GM19193 (cell line): ENCODE measurements around the gene GPR42.

Source experiments
- POLR2A ChIP-seq: IDR thresholded peaks from 4 replicates; pipeline ENCODE4 v1.6.1; 2011; ENCODE audit not compliant: insufficient read depth, insufficient read length; ENCODE audit errors: extremely low read depth

GPR42 gene

DNA sequence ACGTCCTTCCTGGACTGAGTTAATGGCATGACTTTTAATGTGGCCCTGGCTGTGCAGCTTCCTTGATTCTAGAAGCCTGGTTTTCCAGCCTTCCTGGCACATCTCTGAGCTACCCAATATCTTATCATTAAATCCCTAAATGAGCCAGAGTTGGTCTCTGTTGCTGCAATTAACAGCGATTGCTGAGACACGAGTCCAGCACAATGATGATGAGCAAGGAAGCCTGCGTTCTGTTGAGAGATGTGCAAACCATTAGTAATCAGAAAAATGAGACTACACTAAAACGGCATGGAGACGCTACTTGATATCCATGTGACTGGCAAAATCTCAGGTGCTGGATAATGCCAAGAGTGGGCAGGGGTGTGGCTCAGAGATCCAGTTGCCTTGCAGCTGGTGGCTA, 26.2 kb downstream of the GPR42 start:
- TF ChIP-seq POLR2A: no peak

DNA sequence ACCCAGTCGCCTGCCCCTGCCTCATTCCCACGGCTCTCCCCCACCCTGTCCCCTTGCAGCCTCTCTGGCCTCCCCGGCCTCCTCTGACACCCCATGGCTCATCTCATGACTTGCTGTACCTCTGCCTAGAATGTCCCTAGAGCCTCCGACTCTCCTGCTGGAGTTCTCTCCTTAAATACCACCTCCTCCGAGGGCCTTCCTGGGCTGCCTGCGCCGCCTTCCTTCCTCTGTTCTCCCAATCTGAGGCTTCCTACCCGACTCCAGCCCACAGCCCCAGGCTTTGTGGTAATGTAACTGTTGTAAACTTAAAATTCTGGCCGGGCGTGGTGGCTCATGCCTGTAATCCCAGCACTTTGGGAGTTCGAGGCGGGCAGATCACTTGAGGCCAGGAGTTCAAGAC, 27.7 kb downstream of the GPR42 start:
- TF ChIP-seq POLR2A: no peak

DNA sequence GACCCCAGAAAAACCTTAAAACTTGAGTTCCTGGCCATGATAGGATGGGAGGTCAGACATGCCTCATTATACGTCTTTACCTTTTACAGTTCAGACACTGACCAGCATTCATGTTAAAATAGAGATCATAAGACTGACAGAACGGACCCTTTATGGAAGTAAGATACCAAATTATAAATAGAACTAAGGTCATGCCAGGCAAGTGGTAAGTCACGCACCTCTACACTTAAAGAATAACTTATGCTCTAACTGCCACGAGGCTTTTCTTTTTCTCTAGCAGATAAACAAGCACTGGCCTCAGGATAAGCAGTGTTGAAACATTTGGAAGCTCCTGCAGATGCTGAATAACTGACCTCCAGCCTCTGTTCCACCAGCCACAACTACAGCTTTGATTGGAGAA, 28.4 kb downstream of the GPR42 start:
- TF ChIP-seq POLR2A: no peak

DNA sequence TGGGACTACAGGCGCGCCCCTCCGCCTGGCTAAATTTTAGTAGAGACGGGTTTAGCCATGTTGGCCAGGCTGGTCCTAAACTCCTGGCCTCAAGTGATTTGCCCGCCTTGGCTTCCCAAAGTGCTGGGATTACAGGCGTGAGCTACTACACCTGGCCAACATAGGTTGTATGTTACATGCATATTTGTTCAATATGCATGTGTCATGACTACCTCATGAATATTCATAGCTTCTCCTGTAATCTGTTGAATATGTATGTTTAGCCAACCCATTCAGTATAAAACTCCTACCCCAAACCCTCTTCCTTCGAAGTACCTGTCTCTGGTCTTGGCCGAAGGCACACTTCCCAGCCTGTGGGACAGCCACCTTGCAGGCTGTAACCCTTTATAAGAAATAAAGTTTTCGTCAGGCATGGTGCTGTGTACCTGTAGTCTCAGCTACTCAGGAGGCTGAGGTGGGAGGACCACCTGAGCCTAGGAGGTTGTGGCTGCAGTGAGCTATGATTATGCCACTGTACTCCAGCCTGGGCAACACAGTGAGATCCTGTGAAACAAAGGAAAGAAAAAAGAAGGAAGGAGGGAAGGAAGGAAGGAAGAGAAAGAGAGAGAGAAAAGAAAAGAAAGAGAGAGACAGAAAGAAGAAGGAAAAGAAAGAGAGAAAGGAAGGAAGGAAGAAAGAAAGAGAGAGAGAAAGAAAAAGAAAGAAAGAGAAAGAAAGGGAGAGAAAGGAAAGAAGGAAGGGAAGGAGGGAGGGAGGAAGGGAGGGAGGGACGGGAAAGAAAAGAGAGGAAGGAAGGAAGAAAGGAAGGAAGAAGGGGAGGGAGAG, 29.3 kb downstream of the GPR42 start:
- no peak for TF ChIP-seq POLR2A

DNA sequence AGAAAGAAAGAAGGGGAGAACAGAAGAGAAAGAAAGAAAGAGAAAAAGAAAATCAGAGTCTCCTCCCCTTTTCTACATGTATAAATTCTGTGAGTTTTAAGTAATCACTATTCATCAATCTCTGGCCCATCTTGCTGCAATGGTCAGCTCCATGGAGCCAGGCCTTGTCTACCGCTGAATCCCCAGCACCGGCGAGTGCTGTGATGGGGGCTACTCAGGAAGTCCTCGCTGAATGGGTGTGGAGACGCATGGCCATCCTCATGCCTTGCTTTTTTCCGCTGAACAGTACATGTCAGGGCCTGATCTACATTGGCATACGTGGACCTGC, 29.9 kb downstream of the GPR42 start:
- no peak for TF ChIP-seq POLR2A

DNA sequence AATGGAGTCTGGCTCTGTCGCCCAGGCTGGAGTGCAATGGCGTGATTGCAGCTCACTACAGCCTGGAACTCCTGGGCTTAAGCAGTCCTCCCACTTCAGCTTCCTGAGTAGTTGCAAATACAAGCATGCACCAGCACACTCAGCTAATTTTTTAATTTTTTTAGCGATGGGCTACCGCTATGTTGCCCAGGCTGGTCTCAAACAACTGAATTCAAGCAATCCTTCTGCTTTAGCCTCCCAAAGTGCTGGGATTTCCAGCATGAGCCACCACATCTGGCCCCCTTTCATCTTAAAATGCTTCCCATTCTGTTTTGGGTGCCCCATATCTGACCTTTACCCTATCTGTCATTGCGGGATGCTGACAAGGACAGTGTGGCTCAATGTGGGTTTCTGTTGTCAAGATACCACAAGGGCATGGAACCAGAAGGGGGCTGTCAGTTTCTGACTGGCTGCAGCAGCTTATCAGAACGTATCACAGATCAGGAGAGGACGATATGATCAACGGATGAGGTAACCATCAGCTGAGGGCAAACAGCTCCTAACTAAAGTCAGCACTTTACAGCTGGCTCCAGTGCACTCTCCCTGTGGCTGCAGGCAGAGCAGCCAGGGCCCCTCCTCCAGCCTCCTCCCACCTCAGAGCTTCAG, 32.4 kb downstream of the GPR42 start:
- TF ChIP-seq POLR2A: no peak

DNA sequence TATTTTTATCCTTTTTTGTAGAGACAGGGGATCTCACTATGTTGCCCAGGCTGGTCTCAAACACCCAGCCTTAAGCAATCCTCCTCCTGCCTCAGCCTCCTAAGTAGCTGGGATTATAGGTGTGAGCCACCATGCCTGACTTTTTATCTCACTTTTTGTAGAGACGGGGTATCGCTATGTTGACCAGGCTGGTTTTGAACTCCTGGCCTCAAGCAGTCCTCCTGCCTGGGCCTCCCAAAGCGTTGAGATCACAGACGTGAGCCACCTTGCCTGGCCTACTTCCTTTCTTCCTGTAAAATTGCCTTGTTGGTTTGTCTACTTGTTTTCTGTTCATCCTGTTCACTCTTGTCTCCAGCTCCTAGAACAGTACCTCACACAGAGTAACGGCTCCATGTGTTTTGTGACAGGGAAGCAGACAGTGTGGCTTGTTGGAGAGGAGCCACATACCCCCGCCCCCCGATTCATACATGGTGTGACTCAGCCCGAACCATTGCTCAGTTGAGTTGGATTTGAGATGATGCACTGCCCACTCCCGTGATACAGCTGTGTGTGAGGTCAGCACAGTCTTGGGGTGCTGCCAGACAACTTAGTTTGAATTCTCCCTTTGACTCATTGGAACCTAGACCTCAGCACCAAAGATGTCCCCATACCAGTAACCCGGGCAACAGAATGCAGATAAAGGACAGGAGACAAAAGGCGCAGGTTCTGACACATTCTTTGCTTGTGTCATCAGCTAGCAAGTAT, 34.2 kb downstream of the GPR42 start:
- no peak for TF ChIP-seq POLR2A

DNA sequence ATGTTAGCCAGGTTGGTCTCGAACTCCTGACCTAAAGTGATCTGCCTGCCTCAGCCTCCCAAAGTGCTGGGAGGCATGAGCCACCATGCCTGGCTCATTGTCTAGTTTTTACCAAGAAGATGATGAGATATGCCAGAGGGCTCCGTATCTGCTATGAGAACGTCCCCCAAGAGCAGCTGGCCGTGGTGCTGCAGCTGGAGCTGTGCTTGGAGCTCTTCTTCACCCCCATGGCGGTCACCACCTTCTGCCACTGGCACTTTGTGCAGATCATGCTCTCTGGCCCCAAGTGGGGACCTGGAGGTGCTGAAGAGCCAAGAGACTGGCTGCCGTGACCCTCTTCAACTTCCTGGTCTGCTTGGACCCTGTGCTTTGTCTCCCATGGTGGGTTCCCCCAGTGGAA, 36.8 kb downstream of the GPR42 start:
- no peak for TF ChIP-seq POLR2A

DNA sequence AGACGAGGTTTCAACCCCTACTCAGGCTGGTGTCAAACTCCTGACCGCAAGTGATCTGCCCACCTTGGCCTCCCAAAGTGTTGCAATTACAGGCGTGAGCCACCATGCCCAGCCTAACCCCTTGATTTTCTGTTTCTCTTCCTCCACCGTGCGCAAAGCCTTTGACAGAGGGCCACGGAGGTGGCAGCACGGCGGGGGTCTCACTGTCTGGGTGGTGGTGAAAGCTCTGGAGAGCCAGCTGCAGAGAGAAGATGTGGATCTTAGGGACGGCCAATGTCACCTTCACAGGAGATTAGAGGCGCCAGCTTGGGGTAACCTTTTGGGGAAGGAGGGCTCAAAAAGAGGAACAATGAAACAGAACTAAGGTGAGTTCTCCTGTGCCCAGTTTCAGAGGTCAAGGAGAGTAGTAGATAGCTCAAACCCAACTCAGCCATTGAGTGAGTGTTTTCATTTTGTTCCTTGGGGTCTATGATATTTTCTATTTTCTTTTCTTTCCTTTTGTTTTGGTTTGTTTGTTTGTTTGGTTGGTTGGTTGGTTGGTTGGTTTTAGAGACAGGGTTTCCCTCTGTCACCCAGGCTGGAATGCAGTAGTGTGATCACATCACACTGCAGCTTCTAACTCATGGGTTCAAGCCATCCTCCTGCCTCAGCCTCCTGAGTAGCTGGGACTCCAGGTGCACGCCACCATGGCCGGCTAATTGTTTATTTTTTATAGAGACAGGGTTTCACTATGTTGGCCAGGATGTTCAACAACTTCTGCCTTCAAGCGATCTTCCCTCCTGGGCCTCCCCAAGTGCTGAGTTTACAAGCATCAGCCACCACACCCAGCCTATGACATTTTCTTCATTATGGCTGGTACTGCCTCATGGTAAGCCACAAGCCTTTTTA, 37.7 kb downstream of the GPR42 start:
- TF ChIP-seq POLR2A: no peak

DNA sequence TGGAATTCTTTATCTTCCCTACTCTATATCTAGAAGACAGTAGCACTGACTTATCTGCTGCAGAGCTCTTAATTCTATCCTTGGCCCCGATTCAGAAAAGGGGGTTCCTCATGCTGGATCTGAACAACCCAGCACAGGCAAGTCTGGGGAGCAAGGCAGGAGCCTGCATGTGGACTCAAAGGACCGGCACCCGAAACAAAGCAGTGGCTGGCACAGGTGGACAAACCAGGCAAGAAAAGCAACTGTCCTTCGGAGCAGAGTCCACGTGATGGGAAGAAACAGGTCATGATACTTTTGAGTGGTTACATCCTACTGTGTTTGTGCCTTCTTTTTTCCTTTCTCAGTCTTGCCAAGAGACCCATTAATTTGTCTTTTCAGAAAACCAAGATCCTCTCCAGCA, 38.3 kb downstream of the GPR42 start:
- no peak for TF ChIP-seq POLR2A

DNA sequence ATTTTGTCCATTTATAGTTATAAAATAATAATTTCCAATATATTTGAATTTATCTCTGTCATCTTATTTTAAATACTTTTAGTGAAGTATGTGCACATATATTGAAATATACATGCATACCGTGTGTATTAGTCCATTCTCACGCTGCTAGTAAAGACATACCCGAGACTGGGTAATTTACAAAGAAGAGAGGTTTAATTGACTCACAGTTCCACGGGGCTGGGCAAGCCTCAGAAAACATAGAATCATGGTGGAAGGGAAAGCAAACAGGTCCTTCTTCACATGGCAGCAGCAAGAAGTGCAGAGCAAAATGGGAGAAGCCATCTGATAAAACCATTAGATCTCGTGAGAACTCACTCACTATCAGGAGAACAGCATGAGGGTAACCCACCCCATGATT, 39.6 kb downstream of the GPR42 start:
- no peak for TF ChIP-seq POLR2A

DNA sequence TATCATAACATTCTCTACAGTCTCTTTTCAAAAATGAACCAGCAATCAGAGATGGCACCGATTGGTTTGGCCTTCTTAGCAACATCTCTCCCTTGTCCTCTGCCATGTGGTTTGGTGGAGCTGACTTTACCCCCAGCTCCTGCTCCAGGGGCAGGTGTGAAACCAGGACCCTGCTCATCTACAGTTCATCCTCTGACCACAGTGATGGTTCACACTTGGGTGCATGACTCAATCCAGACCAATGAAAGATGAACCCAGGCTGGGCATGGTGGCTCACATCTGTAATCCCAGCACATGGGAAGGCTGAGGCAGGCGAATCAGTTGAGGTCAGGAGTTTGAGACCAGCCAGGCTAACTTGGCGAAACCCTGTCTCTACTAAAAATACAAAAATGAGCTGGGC, 43.6 kb downstream of the GPR42 start:
- no peak for TF ChIP-seq POLR2A

DNA sequence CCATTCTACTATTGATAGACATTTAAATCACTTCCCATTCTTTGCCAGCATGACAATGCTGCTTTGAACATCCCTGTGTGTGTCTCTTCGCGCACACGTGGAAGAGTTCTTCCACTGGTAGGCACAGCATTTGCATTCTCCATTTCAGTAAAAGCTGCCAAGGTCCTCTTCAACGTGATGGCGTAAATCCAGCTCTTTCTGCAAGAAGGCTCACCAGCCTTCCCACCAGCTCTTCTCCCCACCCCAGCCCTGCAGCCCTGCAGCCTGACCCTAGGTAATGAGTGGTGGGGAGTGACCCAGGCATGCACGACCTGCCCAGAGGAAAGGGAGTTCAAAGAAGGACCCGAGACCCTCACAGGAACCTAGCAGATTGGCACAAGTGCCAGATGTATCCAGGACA, 45.5 kb downstream of the GPR42 start:
- TF ChIP-seq POLR2A: no peak

DNA sequence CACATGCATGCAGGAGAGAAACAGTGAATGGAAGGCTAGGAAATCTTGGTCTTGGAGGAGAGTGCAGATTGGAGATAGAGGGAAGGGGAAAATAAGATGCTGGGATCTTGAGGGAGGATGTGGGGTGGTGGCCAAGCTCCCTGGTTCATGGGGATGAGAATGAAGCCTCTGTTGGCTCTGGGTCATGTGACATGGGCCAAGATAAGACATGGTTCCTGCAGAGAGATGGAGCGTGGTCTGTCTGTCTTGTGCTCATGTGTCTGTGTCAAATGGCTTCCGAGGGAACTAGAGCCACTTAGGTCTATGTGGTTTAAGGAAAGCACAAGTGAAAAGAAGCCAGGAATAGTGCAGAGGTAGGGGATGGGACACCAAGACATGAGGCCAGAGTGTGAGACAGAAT, 46.4 kb downstream of the GPR42 start:
- TF ChIP-seq POLR2A: no peak

DNA sequence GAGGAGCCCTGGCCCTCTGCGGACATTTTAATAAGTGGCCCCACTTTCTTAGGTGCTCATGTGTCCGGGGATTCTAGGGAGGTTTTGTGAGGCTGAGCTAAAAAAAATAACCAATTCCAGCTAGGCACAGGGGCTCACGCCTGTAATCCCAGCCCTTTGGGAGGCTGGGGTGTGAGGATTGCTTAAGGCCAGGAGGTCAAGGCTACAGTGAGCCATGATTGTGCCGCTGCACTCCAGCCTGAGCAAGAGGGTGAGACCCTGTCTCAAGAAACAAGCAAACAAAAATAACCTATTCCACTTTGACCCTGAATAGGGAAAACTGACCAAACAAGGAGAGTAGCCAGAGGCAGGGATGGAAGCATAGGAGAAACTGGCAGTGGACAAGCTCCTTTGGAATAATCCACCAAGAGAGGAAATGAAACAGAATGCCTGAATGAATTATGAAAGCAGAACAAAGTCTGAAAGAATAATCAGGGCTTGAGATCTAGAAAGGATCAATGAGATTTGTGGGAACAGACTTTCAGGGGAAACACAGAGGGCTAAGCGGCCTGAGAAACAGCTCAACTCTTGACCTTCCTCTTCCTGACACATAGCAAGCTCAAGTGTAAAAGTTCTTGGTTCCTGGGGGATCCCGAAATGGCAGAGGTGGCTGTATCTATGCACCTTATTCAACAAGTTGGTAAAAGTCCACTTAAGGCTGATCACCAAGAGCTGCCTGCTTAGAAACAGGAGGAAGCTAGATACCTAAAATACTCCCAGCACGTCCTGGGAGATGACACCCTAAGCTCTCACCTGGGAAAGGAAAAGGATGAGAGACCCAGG, 47.1 kb downstream of the GPR42 start:
- TF ChIP-seq POLR2A: no peak

DNA sequence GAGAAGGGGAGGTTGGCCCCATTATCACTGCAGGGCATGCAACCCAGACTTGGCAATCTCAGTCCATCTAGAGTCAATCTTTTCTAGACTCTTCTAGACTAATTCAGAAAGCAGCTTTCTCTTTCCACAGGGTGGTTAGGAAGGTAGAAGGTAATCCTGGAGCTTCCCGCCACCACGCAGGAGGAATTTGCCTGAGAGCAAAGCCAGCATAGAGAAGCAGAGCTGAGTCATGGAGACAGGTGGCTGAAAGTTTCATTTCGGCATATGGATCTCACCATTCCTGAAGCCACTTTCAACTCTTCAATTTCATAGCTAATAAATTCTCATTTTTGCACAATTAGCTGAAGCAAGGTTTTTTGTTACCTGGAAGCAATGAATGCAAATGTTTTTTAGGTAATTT, 48.2 kb downstream of the GPR42 start:
- no peak for TF ChIP-seq POLR2A
